T-helper 2 cell (primary cell): ENCODE data around the gene SPINT2.
"Not testable (repeated sequence)": the region's sequence is repeated elsewhere in the genome, so short reads cannot be mapped to it uniquely, and the experiment has no call there.

Source experiments
- DNase-seq, 5 experiments: peaks; one replicate each; pipeline versions ENCODE4 v3.0.0 to v3.0.0-alpha.2; 2012 to 2022
- total RNA-seq, 2 donors: gene quantifications; one replicate each; lab custom pipeline; 2026; lab: John Stamatoyannopoulos, UW

SPINT2 gene, protein sequence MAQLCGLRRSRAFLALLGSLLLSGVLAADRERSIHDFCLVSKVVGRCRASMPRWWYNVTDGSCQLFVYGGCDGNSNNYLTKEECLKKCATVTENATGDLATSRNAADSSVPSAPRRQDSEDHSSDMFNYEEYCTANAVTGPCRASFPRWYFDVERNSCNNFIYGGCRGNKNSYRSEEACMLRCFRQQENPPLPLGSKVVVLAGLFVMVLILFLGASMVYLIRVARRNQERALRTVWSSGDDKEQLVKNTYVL
- 10.9 to 20.7 reads per million in 2 donors for total RNA-seq

DNA sequence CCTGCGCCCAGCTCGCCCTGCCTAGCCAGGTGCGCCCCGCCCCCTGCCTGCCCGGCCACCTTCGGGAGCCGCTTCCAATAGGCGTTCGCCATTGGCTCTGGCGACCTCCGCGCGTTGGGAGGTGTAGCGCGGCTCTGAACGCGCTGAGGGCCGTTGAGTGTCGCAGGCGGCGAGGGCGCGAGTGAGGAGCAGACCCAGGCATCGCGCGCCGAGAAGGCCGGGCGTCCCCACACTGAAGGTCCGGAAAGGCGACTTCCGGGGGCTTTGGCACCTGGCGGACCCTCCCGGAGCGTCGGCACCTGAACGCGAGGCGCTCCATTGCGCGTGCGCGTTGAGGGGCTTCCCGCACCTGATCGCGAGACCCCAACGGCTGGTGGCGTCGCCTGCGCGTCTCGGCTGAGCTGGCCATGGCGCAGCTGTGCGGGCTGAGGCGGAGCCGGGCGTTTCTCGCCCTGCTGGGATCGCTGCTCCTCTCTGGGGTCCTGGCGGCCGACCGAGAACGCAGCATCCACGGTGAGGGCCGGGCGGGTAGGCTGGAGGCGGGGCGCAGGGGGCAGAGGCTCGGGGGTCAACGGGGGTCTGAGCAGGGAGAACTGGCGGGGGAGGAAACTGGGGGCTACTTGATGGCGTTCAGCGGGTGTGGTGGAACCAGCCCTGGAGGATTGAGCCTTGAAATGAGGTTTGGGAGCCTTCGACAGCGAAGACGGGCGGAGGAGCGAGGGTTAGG lies at the start of gene SPINT2:
TSS of gene SPINT2 (plus strand) at position 88 of the 727 bp plus-strand sequence. CDS start at position 408, 320 bp downstream.
- peak in 3 of 5 experiments; percentile 10 to 55 (median 38) for DNase-seq

GRCh38 chr19:38216785-38217641 lies 47.4 kb upstream of the SPINT2 start:
- DNase-seq, result no peak

- no peak for DNase-seq
Measured at GRCh38 chr19:38218204-38218603, 46.2 kb upstream of the SPINT2 start.

- DNase-seq, result no peak
Measured at GRCh38 chr19:38219221-38219620, 45.2 kb upstream of the SPINT2 start.

GRCh38 chr19:38221421-38221820 lies 43.0 kb upstream of the SPINT2 start:
- no peak for DNase-seq

GRCh38 chr19:38221919-38222830 lies 42.2 kb upstream of the SPINT2 start:
- DNase-seq, result no peak

DNA sequence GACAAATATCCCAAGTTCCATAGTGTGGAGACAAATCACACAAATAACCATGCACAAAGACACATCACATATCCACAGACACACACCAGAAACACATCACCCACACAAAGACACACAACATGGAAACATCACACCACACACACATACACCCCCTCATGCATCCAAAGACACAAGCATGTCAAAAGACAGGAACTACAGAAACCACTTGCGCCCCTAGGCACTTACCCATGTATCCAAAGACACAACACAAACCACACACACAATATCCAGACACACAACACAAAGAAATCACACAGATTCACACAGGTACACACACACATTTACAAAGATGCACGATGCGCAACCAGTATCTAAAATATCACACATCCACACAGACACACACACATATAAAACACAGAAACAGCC lies 41.3 kb upstream of the SPINT2 start:
- DNase-seq, result peak in 1 of 5 experiments; percentile 10

DNA sequence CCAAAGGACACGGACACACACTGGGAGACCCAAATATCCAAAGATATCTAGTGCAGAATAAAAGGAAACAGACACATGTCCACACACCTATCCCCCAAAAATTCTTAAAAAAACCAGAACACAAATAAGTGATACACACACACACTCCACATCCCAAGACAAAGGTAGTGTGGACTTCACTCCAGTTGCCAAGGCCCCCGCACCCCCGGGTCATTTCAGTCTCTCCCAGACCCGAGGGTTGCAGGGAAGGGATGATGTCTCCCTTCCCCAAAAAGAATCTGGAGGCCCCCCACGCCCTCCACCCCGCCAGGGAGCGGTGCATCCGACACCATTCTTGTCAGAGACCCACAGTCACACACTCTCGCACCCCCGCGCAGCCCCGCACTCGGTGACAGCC lies 40.8 kb upstream of the SPINT2 start:
- DNase-seq, result no peak

- DNase-seq, result peak in 4 of 5 experiments; percentile 16 to 65 (median 35)
Measured at GRCh38 chr19:38224014-38224862, 40.1 kb upstream of the SPINT2 start, which contains the start of gene DPF1. DPF1 (minus strand) TSS chr19:38224222; CDS start chr19:38224142, 80 bp downstream.

DNA sequence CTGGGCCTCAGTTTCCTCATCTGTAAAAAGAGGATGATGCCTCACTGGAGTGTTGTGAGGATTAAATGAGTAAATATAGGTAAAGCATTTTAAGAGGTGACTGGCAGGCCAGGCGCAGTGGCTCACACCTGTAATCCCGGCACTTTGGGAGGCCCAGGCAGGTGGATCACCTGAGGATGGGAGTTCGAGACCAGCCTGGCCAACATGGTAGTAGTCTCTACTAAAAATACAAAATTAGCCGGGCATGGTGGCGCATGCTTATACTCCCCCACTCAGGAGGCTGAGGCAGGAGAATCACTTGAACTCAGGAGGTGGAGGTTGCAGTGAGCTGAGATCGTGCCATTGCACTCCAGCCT lies 39.5 kb upstream of the SPINT2 start:
- DNase-seq, result not testable (repeated sequence)

DNA sequence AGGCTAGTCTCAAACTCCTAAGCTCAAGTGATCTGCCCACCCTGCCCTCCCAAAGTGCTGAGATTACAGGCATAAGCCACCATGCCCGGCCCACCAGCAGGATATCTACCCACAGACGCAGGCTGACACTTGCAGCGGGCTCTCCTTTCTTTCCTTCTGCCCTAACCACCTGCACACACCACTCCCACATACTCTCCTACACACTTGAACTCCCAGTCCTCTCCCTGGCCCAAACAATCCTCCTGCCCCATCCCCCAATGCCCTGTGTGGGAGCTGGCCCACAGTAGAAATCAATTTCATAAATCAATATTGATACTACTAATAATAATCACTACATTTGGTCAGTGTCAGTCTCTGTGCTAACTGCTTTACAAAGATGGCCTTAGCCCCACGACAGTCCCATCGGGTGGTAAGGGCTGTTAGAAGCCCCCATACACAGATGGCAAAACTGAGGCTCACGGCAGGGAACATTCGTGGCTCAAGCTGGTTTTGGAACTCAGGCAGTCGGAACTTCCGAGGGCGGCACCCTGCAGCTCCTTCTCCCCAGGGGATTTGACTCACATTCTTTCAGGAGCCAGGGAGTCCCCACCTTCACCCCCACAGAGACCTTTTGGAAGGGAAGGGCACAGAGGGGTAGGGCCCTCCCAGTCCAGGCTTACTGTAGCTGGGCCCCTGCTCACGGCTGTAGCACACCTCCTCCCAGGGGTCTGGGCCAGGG lies 36.9 kb upstream of the SPINT2 start:
- DNase-seq, result no peak

GRCh38 chr19:38228005-38228377 lies 36.4 kb upstream of the SPINT2 start:
- DNase-seq, result no peak

- no peak for DNase-seq
Measured at GRCh38 chr19:38228491-38229439, 35.6 kb upstream of the SPINT2 start.

DNA sequence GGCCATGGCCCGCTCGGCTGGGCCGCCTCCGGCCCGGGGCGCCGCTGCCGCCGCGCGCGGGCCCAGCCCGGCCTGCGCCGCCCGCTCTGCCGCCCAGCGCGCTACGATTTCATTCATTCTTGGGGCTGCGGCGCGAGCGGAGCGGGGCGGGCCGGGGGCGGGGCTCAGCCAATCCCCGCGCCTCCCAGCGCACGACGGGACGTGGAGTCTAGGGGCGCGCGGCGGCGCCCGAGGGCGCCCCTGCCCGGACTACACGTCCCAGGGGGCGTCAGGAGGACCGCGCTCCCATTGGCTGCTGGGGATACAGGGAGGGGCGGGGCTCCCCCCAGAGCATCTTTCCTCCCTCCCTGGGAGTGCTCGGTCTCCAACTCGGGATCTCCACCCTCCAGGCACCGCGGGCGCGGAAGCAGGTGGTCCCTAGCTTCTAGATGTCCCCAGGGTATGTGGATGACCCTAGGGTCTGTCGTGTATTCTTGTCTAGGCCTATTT lies 34.7 kb upstream of the SPINT2 start:
- DNase-seq, result peak; percentile 32 to 90 (median 59)

DNA sequence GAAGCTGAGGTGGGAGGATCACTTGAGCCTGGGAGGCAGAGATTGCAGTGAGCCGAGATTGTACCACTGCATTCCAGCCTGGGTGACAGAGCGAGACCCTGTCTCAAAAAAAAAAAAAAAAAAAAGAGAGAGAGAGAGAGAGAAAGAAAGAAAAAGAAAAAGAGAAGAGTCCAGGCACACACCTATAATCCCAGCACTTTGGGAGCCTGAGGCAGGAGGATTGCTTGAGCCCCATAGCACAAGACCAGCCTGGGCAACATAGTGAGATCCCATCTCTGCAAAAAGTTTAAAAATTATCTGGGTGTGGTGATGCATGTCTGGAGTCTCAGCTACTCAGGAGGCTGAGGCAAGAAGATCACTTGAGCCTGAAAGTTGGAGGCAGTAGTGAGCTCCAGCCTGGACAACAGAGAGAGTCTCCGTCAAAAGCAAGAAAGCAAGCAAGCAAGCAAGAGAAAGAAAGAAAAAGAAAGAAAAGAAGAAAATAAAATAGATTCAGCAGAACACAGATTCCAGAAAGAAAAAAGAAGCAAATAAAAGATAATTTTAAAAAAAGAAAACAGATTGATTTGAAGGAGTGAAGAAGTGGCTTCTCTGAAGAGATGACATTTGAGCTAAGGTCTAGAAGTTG lies 33.8 kb upstream of the SPINT2 start:
- DNase-seq, result not testable (repeated sequence)

GRCh38 chr19:38231918-38232317 lies 32.5 kb upstream of the SPINT2 start:
- DNase-seq, result no peak

GRCh38 chr19:38233740-38234251 lies 30.6 kb upstream of the SPINT2 start:
- DNase-seq, result peak; percentile 30 to 75 (median 66)

DNA sequence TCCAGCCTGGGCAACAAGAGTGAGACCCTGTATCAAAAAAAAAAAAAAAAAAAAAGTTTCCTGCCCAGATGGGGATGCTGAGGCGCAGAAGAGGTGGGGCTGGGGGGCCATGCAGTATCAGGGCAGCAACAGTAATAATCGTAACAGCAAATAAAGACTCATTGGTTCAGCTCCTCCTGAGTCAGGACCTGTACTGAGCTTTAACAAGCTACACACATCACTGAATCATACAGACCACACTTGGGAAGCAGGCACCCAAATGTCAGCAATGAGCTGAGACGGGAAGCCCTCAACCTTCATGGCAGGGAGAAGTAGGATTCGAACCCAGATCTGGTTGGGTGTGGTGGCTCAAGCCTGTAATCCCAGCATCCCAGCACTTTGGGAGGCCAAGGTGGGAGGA lies 29.8 kb upstream of the SPINT2 start:
- no peak for DNase-seq
